Endodermal cell (in vitro differentiated cells): Measurements from ENCODE around the gene GFM2. TPM values are rescaled to one million over a fixed set of nuclear protein-coding genes. Genes with fewer than 3 reads are reported as not detected.
"Not testable (repeated sequence)": the region's sequence is repeated elsewhere in the genome, so short reads cannot be mapped to it uniquely, and the experiment has no call there.

Experiments
- DNase-seq: peaks from one replicate; pipeline ENCODE4 v3.0.0-alpha.2; 2017
- H3K27ac ChIP-seq: 2 replicates; pipeline ENCODE4 v1.5.1; 2013; ENCODE audit warnings: mild to moderate bottlenecking, low read depth, low read length, moderate library complexity
- H3K27me3 ChIP-seq: 2 replicates; pipeline ENCODE4 v1.6.1; 2013; ENCODE audit warnings: mild to moderate bottlenecking, low read length, moderate library complexity; ENCODE audit not compliant: insufficient read depth, control insufficient read depth, poor library complexity, severe bottlenecking
- H3K36me3 ChIP-seq: 2 replicates; pipeline ENCODE4 v1.7.0; 2013; ENCODE audit warnings: mild to moderate bottlenecking, low read length, moderate library complexity; ENCODE audit not compliant: control insufficient read depth, insufficient read depth
- H3K4me1 ChIP-seq: one replicate; pipeline ENCODE4 v1.7.0; 2013; ENCODE audit warnings: low read length; ENCODE audit not compliant: control insufficient read depth, insufficient read depth
- H3K4me3 ChIP-seq: 2 replicates; pipeline ENCODE4 v1.5.1; 2013; ENCODE audit warnings: mild to moderate bottlenecking, low read length, moderate library complexity
- H3K9ac ChIP-seq: 2 replicates; pipeline ENCODE4 v1.6.1; 2013; ENCODE audit warnings: mild to moderate bottlenecking, low read length, moderate library complexity; ENCODE audit not compliant: poor library complexity, severe bottlenecking; ENCODE audit errors: extremely low read depth
- H3K9me3 ChIP-seq: 2 replicates; pipeline ENCODE4 v1.6.1; 2013; ENCODE audit warnings: mild to moderate bottlenecking, low read length, moderate library complexity; ENCODE audit not compliant: control insufficient read depth
- H3K27ac Mint-ChIP-seq: 2 replicates; pipeline ENCODE4 v1.8.0; 2020; ENCODE audit warnings: mixed read lengths
- H3K27me3 Mint-ChIP-seq: 2 replicates; pipeline ENCODE4 v1.8.0; 2021; ENCODE audit warnings: mild to moderate bottlenecking, mixed read lengths; ENCODE audit not compliant: insufficient read depth
- H3K36me3 Mint-ChIP-seq: 2 replicates; pipeline ENCODE4 v1.8.0; 2020; ENCODE audit warnings: low read depth, mixed read lengths
- H3K4me1 Mint-ChIP-seq: 2 replicates; pipeline ENCODE4 v1.8.0; 2020; ENCODE audit warnings: mixed read lengths
- H3K4me3 Mint-ChIP-seq: 2 replicates; pipeline ENCODE4 v1.8.0; 2020; ENCODE audit warnings: mild to moderate bottlenecking, moderate library complexity, mixed read lengths
- H3K9me3 Mint-ChIP-seq: 2 replicates; pipeline ENCODE4 v1.8.0; 2020; ENCODE audit warnings: mild to moderate bottlenecking, mixed read lengths
- WGBS, 2 experiments: methylation state at CpG; one replicate each; pipeline versions ENCODE4 v1.1.5 to v1.1.7; 2013; ENCODE audit warnings: missing lambda C conversion rate in 2 of 2, mixed read lengths in 1 of 2; ENCODE audit not compliant: insufficient coverage in 1 of 2, insufficient read length in 1 of 2; 5-methylcytosine and 5-hydroxymethylcytosine counted together
- total RNA-seq, 2 donors: library from RNA; stranded (reverse); fragmentation: NEBNext Ultra II Directional in 1 of 2; extraction: Animal tissue kit (Norgen Biotek cat#: 25700) in 1 of 2; gene quantifications; 2 replicates in 1 of 2; 3 replicates in 1 of 2; pipeline ENCODE4 v1.2.1, GENCODE V29; 2021
- TF ChIP-seq, protein P1 (sequence below): fragments of 200-600 bp; sonication (generic); conservative IDR thresholded peaks from 2 replicates; pipeline ENCODE4 v1.5.0; 2021; ENCODE audit warnings: antibody characterized with exemption, mild to moderate bottlenecking

The GFM2 gene
- total RNA-seq, 2 donors from 2014 or later = 43.1 to 44.5 TPM

DNA sequence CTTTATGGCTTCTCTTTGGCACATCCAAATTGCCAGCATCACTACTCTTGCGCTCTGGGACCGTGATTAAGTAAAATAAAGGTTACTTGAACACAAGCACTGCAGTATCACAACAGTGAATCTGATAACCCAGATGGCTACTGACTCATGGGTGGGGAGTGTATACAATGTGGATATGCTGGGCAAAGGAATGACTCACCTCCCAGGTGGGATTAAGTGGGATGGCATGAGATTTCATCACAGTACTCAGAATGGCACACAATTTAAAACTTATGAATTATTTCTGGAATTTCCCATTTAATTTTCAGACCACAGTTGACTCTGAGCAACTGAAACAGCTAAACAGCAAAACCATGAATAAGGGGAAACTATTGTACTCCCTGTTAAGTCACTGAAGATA, 4.3 kb downstream of the GFM2 start:
- H3K27me3 ChIP-seq = no peaks in the 10 kb centered on the region
- H3K4me3 ChIP-seq = peak overlapping the region; percentile 32
- H3K4me1 ChIP-seq = peaks cover 14% of the 10 kb centered on the region
- no peak overlapping the region for H3K27ac ChIP-seq
- Mint-ChIP-seq H3K36me3 (peaks cover 26% of the 10 kb centered on the region), H3K4me3 (no peak overlapping the region), H3K9me3 (no peaks in the 10 kb centered on the region), H3K27ac (peak overlapping the region; percentile 28), H3K4me1 (peaks cover 30% of the 10 kb centered on the region), H3K27me3 (no peaks in the 10 kb centered on the region)
- H3K9me3 ChIP-seq = no peaks in the 10 kb centered on the region
- no peak for DNase-seq
- TF ChIP-seq, protein P1, sequence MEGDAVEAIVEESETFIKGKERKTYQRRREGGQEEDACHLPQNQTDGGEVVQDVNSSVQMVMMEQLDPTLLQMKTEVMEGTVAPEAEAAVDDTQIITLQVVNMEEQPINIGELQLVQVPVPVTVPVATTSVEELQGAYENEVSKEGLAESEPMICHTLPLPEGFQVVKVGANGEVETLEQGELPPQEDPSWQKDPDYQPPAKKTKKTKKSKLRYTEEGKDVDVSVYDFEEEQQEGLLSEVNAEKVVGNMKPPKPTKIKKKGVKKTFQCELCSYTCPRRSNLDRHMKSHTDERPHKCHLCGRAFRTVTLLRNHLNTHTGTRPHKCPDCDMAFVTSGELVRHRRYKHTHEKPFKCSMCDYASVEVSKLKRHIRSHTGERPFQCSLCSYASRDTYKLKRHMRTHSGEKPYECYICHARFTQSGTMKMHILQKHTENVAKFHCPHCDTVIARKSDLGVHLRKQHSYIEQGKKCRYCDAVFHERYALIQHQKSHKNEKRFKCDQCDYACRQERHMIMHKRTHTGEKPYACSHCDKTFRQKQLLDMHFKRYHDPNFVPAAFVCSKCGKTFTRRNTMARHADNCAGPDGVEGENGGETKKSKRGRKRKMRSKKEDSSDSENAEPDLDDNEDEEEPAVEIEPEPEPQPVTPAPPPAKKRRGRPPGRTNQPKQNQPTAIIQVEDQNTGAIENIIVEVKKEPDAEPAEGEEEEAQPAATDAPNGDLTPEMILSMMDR = no peak
- 94% methylated on average over 2 of the region's 2 CpGs for WGBS, 2 experiments
- H3K36me3 ChIP-seq = peaks cover 39% of the 10 kb centered on the region
- H3K9ac ChIP-seq = no peak overlapping the region

DNA sequence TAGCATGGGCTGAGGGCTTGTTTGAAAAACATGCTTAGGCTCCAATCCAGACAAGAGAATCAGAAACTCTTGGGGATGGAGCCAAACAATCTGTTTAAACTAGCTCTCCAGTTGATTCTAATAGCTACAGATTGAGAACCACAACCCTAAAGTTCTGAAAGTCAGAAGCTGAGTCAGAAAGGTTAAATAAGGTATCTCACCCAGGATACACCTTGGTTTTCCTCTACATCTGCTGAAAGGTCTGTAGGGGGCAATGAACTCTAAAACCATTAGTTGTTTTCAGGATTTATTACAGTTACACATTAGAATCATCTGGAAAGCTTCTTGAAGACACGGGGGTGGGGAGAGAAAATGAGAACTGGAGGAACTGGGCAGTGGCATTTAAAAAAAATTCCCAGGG, 5.7 kb downstream of the GFM2 start:
- peaks cover 5% of the 10 kb centered on the region for H3K9me3 Mint-ChIP-seq
- no peak overlapping the region for H3K4me3 Mint-ChIP-seq
- 100% methylated on average over 1 of the region's 1 CpG; no CpG with 5 or more reads in 1 of the 2 experiments for WGBS, 2 experiments

DNA sequence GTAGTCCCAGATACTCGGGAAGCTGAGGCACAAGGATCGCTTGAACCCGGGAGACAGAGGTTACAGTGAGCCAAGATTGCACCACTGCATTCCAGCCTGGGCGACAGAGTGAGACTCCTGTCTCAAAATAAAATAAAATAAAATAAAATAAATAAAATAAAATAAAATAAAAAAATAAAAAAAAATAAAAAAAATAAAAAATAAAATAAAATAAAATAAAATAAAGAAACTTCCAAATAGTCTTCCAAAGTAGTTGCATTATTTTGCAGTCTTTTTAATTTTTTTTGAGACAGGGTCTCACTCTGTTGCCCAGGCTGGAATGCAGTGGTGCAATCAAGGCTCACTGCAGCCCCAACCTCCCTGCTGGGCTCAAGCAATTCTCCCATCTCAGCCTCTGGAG, 18.2 kb downstream of the GFM2 start:
- peaks cover 58% of the 10 kb centered on the region for H3K36me3 Mint-ChIP-seq
- not testable (repeated sequence) for H3K4me1 Mint-ChIP-seq, H3K27ac Mint-ChIP-seq, H3K4me3 ChIP-seq, H3K27ac ChIP-seq, H3K27me3 ChIP-seq, H3K9ac ChIP-seq, H3K4me3 Mint-ChIP-seq, H3K9me3 Mint-ChIP-seq, DNase-seq, H3K9me3 ChIP-seq, H3K4me1 ChIP-seq, H3K27me3 Mint-ChIP-seq
- H3K36me3 ChIP-seq = peaks cover 86% of the 10 kb centered on the region
- WGBS, 2 experiments = 92 to 96% methylated on average over 2 to 3 of the region's 4 CpGs

More for the DNA sequence above, 5.7 kb downstream of the GFM2 start:
- Histone ChIP-seq H3K27ac (no peak overlapping the region), H3K9ac (no peak overlapping the region), H3K4me3 (no peak overlapping the region), H3K36me3 (peaks cover 53% of the 10 kb centered on the region), H3K9me3 (peaks cover 11% of the 10 kb centered on the region), H3K27me3 (no peaks in the 10 kb centered on the region), H3K4me1 (peaks cover 14% of the 10 kb centered on the region)
- Mint-ChIP-seq H3K27ac (no peak overlapping the region), H3K36me3 (peaks cover 39% of the 10 kb centered on the region), H3K27me3 (no peaks in the 10 kb centered on the region), H3K4me1 (peaks cover 30% of the 10 kb centered on the region)
- TF ChIP-seq, protein P1 = peak; percentile 34
- no peak for DNase-seq

DNA sequence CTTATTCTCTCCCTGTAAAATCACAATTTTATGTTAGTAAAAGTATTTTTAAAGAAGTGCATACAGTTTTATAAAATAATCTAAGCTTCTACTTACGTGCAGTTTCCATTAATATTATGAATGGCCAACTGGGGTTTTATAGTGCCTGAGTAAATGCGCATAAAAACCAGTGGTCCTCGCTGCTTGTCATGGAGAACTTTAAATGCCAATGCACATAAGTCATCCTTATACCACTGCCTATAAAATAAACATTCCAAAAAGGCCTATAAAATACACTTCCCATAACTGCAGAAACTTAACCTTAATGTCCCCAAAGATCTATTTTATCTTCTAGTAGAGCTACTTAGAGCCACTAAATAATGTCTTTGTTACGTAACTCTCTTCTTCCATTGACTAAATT, 28.5 kb downstream of the GFM2 start:
- peaks cover 12% of the 10 kb centered on the region for H3K4me1 ChIP-seq
- no peaks in the 10 kb centered on the region for H3K27me3 ChIP-seq
- no peak for DNase-seq
- WGBS, 2 experiments = 91 to 95% methylated on average over 4 of the region's 4 CpGs
- H3K9me3 ChIP-seq = no peaks in the 10 kb centered on the region
- Mint-ChIP-seq H3K27ac (no peak overlapping the region), H3K36me3 (peaks cover 41% of the 10 kb centered on the region), H3K4me3 (no peak overlapping the region), H3K4me1 (peaks cover 29% of the 10 kb centered on the region), H3K27me3 (no peaks in the 10 kb centered on the region), H3K9me3 (no peaks in the 10 kb centered on the region)
- no peak overlapping the region for H3K27ac ChIP-seq
- H3K9ac ChIP-seq = no peak overlapping the region
- no peak overlapping the region for H3K4me3 ChIP-seq
- peaks cover 84% of the 10 kb centered on the region for H3K36me3 ChIP-seq
- TF ChIP-seq, protein P1 = no peak
